Activated CD8-positive, alpha-beta T cell treated with anti-CD3 and anti-CD28 coated beads, Interleukin-2, amount 10 ng/mL, durations not matched to agents 7 days and 5 days (primary cell): Measurements from ENCODE around the gene AGAP1. TPM values are rescaled to one million over a fixed set of nuclear protein-coding genes. Genes with fewer than 3 reads are reported as not detected.

ENCODE experiments used
- ATAC-seq: fragments of 150-1000 bp; cut with Tn5 transposase; one replicate; pipeline ENCODE4 v1.10.0; 2021; ENCODE audit warnings: moderate library complexity
- CTCF ChIA-PET: fragments of 350-600 bp; sonication (Branson Sonifier 250); formaldehyde crosslinking; loops from one replicate; lab custom pipeline; 2021; ENCODE audit warnings: antibody characterized with exemption; lab: Charles Lee
- POLR2A ChIA-PET: fragments of 350-600 bp; sonication (Branson Sonifier 250); formaldehyde crosslinking; loops from one replicate; lab custom pipeline; 2021; ENCODE audit warnings: antibody characterized with exemption; lab: Charles Lee
- DNase-seq: peaks from one replicate; pipeline ENCODE4 v3.0.0-alpha.2; 2020
- H3K27ac Mint-ChIP-seq: one replicate; pipeline ENCODE4 v1.8.0; 2021; ENCODE audit warnings: mild to moderate bottlenecking, mixed read lengths
- H3K27me3 Mint-ChIP-seq: one replicate; pipeline ENCODE4 v1.8.0; 2021; ENCODE audit warnings: low read depth, mixed read lengths
- H3K36me3 Mint-ChIP-seq: one replicate; pipeline ENCODE4 v1.8.0; 2021; ENCODE audit warnings: low read depth, mixed read lengths
- H3K4me1 Mint-ChIP-seq: one replicate; pipeline ENCODE4 v1.8.0; 2021; ENCODE audit warnings: low read depth, mixed read lengths
- H3K4me3 Mint-ChIP-seq: one replicate; pipeline ENCODE4 v1.8.0; 2021; ENCODE audit warnings: mild to moderate bottlenecking, mixed read lengths
- H3K9me3 Mint-ChIP-seq: one replicate; pipeline ENCODE4 v1.8.0; 2022; ENCODE audit warnings: mixed read lengths; ENCODE audit not compliant: insufficient read depth
- total RNA-seq, 2 experiments: library from RNA; stranded (reverse); gene quantifications; one replicate each; pipeline ENCODE4 v1.2.3, GENCODE V29; 2021

Gene AGAP1
- total RNA-seq, 2 experiments from 2014 or later: 0.82 to 1.3 TPM

- POLR2A ChIA-PET: no interaction called here
- no peak overlapping the region for H3K4me3 Mint-ChIP-seq
Measured at GRCh38 chr2:235527806-235528469, 34.1 kb downstream of the AGAP1 start.

DNA sequence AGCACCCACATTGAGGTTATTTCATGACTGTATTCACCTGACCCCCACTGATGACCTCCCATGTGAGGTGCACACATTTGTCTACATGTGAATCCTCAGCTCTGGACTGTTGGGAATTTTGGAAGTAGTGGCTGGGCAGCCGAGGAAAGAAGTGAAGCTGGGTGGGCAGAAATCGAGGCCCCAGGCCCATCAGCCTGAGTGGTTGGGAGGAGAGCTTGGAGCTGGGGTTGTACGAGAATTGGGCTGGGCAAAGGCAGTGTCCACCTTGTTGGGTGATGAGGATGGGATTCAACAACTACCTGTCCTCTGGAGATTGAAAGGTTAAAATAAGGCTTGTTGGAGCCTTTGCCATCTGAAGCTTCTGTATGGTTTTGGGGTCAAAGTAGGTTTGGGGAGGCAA, 35.8 kb downstream of the AGAP1 start:
- POLR2A ChIA-PET: no interaction called here

More at GRCh38 chr2:235527806-235528469, 34.1 kb downstream of the AGAP1 start:
- H3K4me1 Mint-ChIP-seq: no peaks in the 10 kb centered on the region
- ATAC-seq (no peak), DNase-seq (no peak)
- CTCF ChIA-PET: no interaction called here
- no peaks in the 10 kb centered on the region for H3K36me3 Mint-ChIP-seq
- H3K27ac Mint-ChIP-seq: no peak overlapping the region
- no peaks in the 10 kb centered on the region for H3K27me3 Mint-ChIP-seq
- no peaks in the 10 kb centered on the region for H3K9me3 Mint-ChIP-seq

DNA sequence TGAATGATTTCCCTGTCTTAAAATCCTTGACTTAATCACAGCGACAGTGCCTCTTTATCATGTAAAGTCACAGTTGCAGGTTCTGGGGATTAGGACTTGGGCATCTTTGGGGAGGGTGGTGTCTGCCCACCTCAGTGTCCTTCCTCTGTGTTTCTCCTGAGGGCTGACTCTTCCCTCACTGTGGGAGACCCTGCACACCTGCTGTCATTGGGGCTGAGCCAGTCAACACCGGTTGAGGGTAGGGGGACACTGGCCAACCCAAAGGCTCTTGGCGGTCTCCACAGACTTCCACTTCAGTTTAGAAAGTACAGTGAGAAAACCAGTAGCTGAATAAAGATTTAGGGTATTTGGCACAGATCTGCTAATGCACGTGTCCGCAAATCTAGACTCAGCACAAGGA, 36.9 kb downstream of the AGAP1 start:
- Mint-ChIP-seq H3K4me1 (no peaks in the 10 kb centered on the region), H3K27ac (no peak overlapping the region), H3K4me3 (no peak overlapping the region), H3K27me3 (no peaks in the 10 kb centered on the region), H3K36me3 (no peaks in the 10 kb centered on the region), H3K9me3 (no peaks in the 10 kb centered on the region)
- ChIA-PET POLR2A (no interaction called here), CTCF (no interaction called here)
- ATAC-seq: no peak
- DNase-seq: no peak

More for the DNA sequence above, 35.8 kb downstream of the AGAP1 start:
- Mint-ChIP-seq H3K9me3 (no peaks in the 10 kb centered on the region), H3K4me3 (no peak overlapping the region), H3K4me1 (no peaks in the 10 kb centered on the region), H3K27me3 (no peaks in the 10 kb centered on the region), H3K27ac (no peak overlapping the region), H3K36me3 (no peaks in the 10 kb centered on the region)
- no peak for ATAC-seq
- DNase-seq: no peak
- CTCF ChIA-PET: no interaction called here

GRCh38 chr2:235532307-235532706, 38.5 kb downstream of the AGAP1 start:
- no peaks in the 10 kb centered on the region for H3K4me1 Mint-ChIP-seq
- ChIA-PET POLR2A (no interaction called here), CTCF (no interaction called here)
- H3K4me3 Mint-ChIP-seq: no peak overlapping the region
- no peaks in the 10 kb centered on the region for H3K9me3 Mint-ChIP-seq
- DNase-seq: no peak
- ATAC-seq: no peak
- no peak overlapping the region for H3K27ac Mint-ChIP-seq
- H3K27me3 Mint-ChIP-seq: no peaks in the 10 kb centered on the region
- H3K36me3 Mint-ChIP-seq: no peaks in the 10 kb centered on the region

- Mint-ChIP-seq H3K36me3 (no peaks in the 10 kb centered on the region), H3K27me3 (no peaks in the 10 kb centered on the region), H3K4me1 (no peaks in the 10 kb centered on the region), H3K4me3 (no peak overlapping the region), H3K27ac (no peak overlapping the region), H3K9me3 (no peaks in the 10 kb centered on the region)
- POLR2A ChIA-PET: no interaction called here
- ATAC-seq (no peak), DNase-seq (no peak)
- CTCF ChIA-PET: no interaction called here
Measured at GRCh38 chr2:235533198-235533597, 39.4 kb downstream of the AGAP1 start.

DNA sequence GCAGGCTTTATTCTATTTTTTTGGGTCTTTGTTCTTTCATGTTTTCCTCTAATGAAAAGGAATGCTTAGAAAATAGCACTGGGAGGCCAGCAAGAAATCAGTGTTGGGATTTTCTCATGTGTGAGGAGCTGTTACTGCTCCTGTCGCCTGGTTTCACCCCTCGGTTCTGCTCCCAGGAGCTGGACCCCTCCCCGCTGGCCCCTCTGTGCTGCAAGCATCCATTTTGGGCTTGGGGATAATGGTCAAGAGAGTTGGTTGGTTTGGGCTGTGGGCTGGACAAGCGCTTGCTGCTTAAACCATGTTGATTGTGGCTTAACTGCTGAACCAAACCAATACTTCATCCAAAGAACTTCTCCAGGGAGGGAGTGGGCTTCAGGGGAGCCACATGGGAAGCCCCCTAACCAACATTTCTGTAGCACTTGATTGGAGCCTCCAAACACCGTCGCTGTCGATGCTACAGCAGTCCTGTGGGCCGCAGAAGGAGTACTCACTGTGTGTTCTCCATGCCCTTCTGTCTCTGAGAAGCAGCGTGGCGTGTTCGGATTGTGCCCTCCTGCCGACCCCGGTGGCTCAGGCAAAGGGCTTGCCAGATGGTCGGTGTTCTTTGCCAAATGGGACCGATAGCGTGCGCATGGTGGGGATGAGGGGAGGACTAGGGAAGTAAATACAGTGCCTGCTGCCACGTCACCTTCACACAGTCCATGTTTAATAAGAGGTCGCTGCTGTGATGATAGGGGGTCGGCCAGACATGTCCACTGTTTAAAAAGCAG, 40.0 kb downstream of the AGAP1 start:
- POLR2A ChIA-PET: no interaction called here
- CTCF ChIA-PET: no interaction called here
- DNase-seq: no peak
- no peak overlapping the region for H3K4me3 Mint-ChIP-seq
- H3K4me1 Mint-ChIP-seq: no peaks in the 10 kb centered on the region
- H3K36me3 Mint-ChIP-seq: no peaks in the 10 kb centered on the region
- H3K27me3 Mint-ChIP-seq: no peaks in the 10 kb centered on the region
- ATAC-seq: no peak
- H3K27ac Mint-ChIP-seq: no peak overlapping the region
- no peaks in the 10 kb centered on the region for H3K9me3 Mint-ChIP-seq

DNA sequence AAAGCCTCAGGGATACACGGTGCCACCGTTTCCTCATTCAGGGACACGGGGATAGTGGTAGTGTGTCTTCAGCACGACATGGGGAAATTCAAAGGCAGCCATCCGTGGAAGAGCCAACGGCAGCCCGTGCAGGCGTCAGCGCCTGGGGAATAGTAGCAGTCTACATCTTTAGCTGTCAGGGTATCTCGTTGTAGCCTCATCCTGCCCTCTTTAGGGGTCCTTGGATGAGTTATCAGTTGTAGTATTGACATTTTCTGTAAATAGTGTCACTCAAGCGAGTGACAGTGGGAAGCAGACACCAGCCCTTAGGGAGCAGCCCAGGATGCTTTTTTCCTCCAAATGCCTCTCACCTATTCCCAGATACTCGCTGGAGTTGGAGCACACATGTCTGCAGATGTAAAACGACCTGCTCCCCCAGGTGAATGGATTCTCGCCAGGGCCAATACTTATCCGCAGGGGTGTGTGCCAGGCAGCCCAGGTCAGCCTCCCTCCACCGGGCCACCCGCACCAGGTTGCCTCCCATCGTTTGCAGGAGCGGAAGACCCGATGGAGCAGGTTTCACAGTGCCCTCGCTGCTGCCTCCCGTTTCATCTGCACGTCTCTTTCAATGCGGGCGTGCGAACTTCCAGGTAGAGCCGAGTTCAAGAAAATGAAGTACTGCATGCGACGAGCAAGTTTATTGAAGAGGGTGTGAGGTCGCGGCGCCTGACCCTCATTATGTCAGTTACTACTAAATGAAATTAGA, 41.0 kb downstream of the AGAP1 start:
- H3K4me1 Mint-ChIP-seq: no peaks in the 10 kb centered on the region
- H3K9me3 Mint-ChIP-seq: no peaks in the 10 kb centered on the region
- DNase-seq (no peak), ATAC-seq (no peak)
- no peak overlapping the region for H3K4me3 Mint-ChIP-seq
- no peaks in the 10 kb centered on the region for H3K36me3 Mint-ChIP-seq
- ChIA-PET CTCF (no interaction called here), POLR2A (no interaction called here)
- H3K27me3 Mint-ChIP-seq: no peaks in the 10 kb centered on the region
- H3K27ac Mint-ChIP-seq: no peak overlapping the region

- ATAC-seq: no peak
- ChIA-PET CTCF (no interaction called here), POLR2A (no interaction called here)
- H3K27me3 Mint-ChIP-seq: no peaks in the 10 kb centered on the region
- no peak overlapping the region for H3K4me3 Mint-ChIP-seq
- no peak for DNase-seq
- H3K27ac Mint-ChIP-seq: no peak overlapping the region
- H3K36me3 Mint-ChIP-seq: no peaks in the 10 kb centered on the region
- no peaks in the 10 kb centered on the region for H3K4me1 Mint-ChIP-seq
- no peaks in the 10 kb centered on the region for H3K9me3 Mint-ChIP-seq
Measured at GRCh38 chr2:235535423-235536130, 41.7 kb downstream of the AGAP1 start.

DNA sequence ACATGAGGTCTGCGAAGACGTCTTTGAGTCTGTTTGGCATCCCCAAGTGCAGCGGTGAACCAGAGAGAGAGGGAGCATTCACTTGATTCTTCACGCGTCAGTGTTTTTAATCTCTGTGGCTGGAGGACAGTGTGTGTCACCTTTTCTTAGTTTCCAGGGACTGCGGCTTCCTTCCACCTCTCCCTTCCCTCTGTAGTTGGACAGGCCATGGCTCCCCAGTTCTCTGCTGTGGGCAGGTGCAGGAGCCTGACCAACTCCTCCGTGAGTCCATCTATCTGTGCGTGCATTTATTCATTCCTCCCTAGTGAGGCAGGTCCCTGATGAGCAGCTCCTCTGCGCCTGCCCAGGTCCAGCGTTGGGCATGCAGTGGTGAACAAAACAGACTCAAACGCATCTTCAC, 42.9 kb downstream of the AGAP1 start:
- Mint-ChIP-seq H3K9me3 (no peaks in the 10 kb centered on the region), H3K27ac (no peak overlapping the region), H3K4me3 (no peak overlapping the region), H3K36me3 (no peaks in the 10 kb centered on the region), H3K4me1 (no peaks in the 10 kb centered on the region), H3K27me3 (no peaks in the 10 kb centered on the region)
- ATAC-seq (no peak), DNase-seq (no peak)
- CTCF ChIA-PET: no interaction called here
- POLR2A ChIA-PET: no interaction called here

DNA sequence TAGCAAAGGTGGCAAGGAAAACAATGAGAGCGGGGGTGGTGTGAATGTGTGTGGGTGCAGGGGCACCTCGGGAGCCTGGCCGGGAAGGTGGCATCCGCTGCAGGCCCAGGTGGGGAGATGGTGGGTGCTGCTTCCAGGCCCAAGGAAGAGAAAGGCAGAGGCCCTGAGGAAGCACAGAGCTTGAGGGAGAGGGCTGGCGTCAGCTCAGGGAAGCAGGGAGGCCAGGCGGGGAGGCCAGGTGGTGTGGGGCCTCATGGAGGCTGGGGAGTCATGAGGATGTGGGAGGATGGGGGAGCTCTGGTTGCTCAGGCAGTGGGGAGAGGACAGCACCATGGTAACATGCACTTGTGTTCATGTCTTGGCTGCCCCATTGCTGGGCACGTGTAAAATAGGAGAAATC, 43.3 kb downstream of the AGAP1 start:
- Mint-ChIP-seq H3K27ac (no peak overlapping the region), H3K4me1 (no peaks in the 10 kb centered on the region), H3K27me3 (no peaks in the 10 kb centered on the region), H3K36me3 (no peaks in the 10 kb centered on the region), H3K9me3 (no peaks in the 10 kb centered on the region), H3K4me3 (no peak overlapping the region)
- no peak for ATAC-seq
- CTCF ChIA-PET: no interaction called here
- DNase-seq: no peak
- POLR2A ChIA-PET: no interaction called here

- DNase-seq (no peak), ATAC-seq (no peak)
- CTCF ChIA-PET: no interaction called here
- Mint-ChIP-seq H3K9me3 (no peaks in the 10 kb centered on the region), H3K27me3 (no peaks in the 10 kb centered on the region), H3K4me3 (no peak overlapping the region), H3K4me1 (no peaks in the 10 kb centered on the region), H3K36me3 (no peaks in the 10 kb centered on the region), H3K27ac (no peak overlapping the region)
- POLR2A ChIA-PET: no interaction called here
Measured at GRCh38 chr2:235537587-235537986, 43.7 kb downstream of the AGAP1 start.
